A549 (cell line): ENCODE measurements around the gene EPB41L2.

Experiments
- BHLHE40 ChIP-seq: IDR thresholded peaks from 2 replicates; pipeline ENCODE4 v1.6.1; 2012; ENCODE audit warnings: low read depth, low read length, inconsistent platforms
- CBX2 ChIP-seq: fragments of 200-600 bp; sonication (generic); IDR thresholded peaks from 2 replicates; pipeline ENCODE4 v1.6.1; 2016; ENCODE audit warnings: low read depth, mild to moderate bottlenecking, borderline replicate concordance
- CHD2 ChIP-seq: fragments of 150-350 bp; IDR thresholded peaks from 2 replicates; pipeline ENCODE4 v1.6.1; 2014; ENCODE audit warnings: low read length; ENCODE audit not compliant: partially characterized antibody
- EHMT2 ChIP-seq: fragments of 200-600 bp; sonication (generic); IDR thresholded peaks from 2 replicates; pipeline ENCODE4 v1.6.1; 2016; ENCODE audit warnings: antibody characterized with exemption, low read depth, mild to moderate bottlenecking, moderate library complexity
- EP300 ChIP-seq, 2 experiments: fragments of >200 bp; sonication (Bioruptor Twin); formaldehyde crosslinking; IDR thresholded peaks; 2 replicates in 1 of 2; 3 replicates in 1 of 2; pipeline ENCODE4 v1.6.1; 2016 to 2017
- HDAC2 ChIP-seq: fragments of 200-600 bp; sonication (generic); IDR thresholded peaks from 2 replicates; pipeline ENCODE4 v1.6.1; 2016
- JUN ChIP-seq, 2 experiments: fragments of >200 bp; sonication (Bioruptor Twin); formaldehyde crosslinking; IDR thresholded peaks; 2 replicates in 1 of 2; 3 replicates in 1 of 2; pipeline ENCODE4 v1.6.1; 2016 to 2017
- MAFK ChIP-seq: fragments of 450-650 bp; IDR thresholded peaks from 2 replicates; pipeline ENCODE4 v1.6.1; 2014; ENCODE audit not compliant: partially characterized antibody
- POLR2A ChIP-seq: IDR thresholded peaks from 2 replicates; pipeline ENCODE4 v1.6.1; 2012; ENCODE audit warnings: mild to moderate bottlenecking, low read length
- RAD21 ChIP-seq, 2 experiments: fragments of >200 bp in 1 of 2; sonication (Bioruptor Twin) in 1 of 2; formaldehyde crosslinking in 1 of 2; IDR thresholded peaks in 1 of 2; conservative IDR thresholded peaks in 1 of 2; 2 replicates in 1 of 2; 3 replicates in 1 of 2; pipeline ENCODE4 v1.6.1; 2012 to 2018; ENCODE audit warnings: inconsistent platforms in 1 of 2
- TF ChIP-seq, protein P1 (sequence below): fragments of >200 bp; sonication (Bioruptor Twin); formaldehyde crosslinking; IDR thresholded peaks from 3 replicates; pipeline ENCODE4 v1.5.1; 2016
- TF ChIP-seq, protein P2 (sequence below): fragments of >200 bp; sonication (Bioruptor Twin); formaldehyde crosslinking; IDR thresholded peaks from 3 replicates; pipeline ENCODE4 v1.6.1; 2016
- TF ChIP-seq, protein P3 (sequence below): fragments of 450-650 bp; IDR thresholded peaks from 2 replicates; pipeline ENCODE4 v1.6.1; 2014; ENCODE audit warnings: antibody characterized with exemption

DNA sequence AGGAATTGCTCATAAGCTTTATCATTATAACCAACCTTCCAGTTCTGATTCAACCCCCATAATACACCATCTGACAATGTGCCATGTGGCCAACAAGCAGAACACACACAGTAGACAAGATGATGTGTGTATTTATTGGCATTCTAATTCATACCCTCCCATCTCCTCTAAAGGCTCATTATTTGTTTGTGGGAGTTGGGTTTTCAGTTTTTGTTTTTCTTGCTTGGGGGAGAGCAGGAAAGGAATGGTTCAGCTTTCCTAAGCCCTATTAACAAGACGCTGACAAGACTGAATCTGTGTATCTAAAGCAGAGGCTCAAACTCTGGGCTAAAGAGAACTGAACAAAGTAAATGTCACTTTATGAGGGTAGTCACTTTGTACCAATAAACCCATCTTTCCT is 36.8 kb downstream of the EPB41L2 start:
- TF ChIP-seq POLR2A = no peak
- TF ChIP-seq, protein P1, sequence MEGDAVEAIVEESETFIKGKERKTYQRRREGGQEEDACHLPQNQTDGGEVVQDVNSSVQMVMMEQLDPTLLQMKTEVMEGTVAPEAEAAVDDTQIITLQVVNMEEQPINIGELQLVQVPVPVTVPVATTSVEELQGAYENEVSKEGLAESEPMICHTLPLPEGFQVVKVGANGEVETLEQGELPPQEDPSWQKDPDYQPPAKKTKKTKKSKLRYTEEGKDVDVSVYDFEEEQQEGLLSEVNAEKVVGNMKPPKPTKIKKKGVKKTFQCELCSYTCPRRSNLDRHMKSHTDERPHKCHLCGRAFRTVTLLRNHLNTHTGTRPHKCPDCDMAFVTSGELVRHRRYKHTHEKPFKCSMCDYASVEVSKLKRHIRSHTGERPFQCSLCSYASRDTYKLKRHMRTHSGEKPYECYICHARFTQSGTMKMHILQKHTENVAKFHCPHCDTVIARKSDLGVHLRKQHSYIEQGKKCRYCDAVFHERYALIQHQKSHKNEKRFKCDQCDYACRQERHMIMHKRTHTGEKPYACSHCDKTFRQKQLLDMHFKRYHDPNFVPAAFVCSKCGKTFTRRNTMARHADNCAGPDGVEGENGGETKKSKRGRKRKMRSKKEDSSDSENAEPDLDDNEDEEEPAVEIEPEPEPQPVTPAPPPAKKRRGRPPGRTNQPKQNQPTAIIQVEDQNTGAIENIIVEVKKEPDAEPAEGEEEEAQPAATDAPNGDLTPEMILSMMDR = no peak
- TF ChIP-seq BHLHE40 = no peak
- TF ChIP-seq EP300 (IDR thresholded peaks at IDR 0.05) = no peak
- TF ChIP-seq, protein P2, sequence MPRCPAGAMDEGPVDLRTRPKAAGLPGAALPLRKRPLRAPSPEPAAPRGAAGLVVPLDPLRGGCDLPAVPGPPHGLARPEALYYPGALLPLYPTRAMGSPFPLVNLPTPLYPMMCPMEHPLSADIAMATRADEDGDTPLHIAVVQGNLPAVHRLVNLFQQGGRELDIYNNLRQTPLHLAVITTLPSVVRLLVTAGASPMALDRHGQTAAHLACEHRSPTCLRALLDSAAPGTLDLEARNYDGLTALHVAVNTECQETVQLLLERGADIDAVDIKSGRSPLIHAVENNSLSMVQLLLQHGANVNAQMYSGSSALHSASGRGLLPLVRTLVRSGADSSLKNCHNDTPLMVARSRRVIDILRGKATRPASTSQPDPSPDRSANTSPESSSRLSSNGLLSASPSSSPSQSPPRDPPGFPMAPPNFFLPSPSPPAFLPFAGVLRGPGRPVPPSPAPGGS = no peak
- no peak for TF ChIP-seq JUN (IDR thresholded peaks at IDR 0.05)
- TF ChIP-seq RAD21 (conservative IDR thresholded peaks at IDR 0.05 in 1 of 2, IDR thresholded peaks at IDR 0.05 in 1 of 2) = no peak
- no peak for TF ChIP-seq MAFK
- TF ChIP-seq, protein P3, sequence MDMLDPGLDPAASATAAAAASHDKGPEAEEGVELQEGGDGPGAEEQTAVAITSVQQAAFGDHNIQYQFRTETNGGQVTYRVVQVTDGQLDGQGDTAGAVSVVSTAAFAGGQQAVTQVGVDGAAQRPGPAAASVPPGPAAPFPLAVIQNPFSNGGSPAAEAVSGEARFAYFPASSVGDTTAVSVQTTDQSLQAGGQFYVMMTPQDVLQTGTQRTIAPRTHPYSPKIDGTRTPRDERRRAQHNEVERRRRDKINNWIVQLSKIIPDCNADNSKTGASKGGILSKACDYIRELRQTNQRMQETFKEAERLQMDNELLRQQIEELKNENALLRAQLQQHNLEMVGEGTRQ = no peak
- TF ChIP-seq CBX2 = no peak
- TF ChIP-seq EHMT2 = no peak
- no peak for TF ChIP-seq CHD2
- no peak for TF ChIP-seq HDAC2
